Left forelimb (tissue), 1 donor: ENCODE measurements around the gene NDUFA13.

Experiments used
- DNase-seq: peaks from one replicate; pipeline ENCODE4 v3.0.0-alpha.2; 2018; ENCODE audit warnings: low spot score

Gene NDUFA13

GRCh38 chr19:19533841-19534240 is 17.8 kb downstream of the NDUFA13 start:
- DNase-seq = no peak

- DNase-seq = no peak
Observed at GRCh38 chr19:19534556-19535265, 18.7 kb downstream of the NDUFA13 start.

GRCh38 chr19:19535311-19536191 is 19.5 kb downstream of the NDUFA13 start:
- DNase-seq = no peak

- DNase-seq = no peak
Observed at GRCh38 chr19:19537075-19538048, 21.3 kb downstream of the NDUFA13 start.

GRCh38 chr19:19538061-19538784 is 22.2 kb downstream of the NDUFA13 start, which contains the start of gene CILP2:
Gene CILP2, plus strand, starts transcription at chr19:19538265. Its CDS starts 85 bp downstream, at chr19:19538350.
- no peak for DNase-seq

GRCh38 chr19:19538785-19539166 is 22.8 kb downstream of the NDUFA13 start:
- no peak for DNase-seq

GRCh38 chr19:19539698-19540063 is 23.7 kb downstream of the NDUFA13 start:
- no peak for DNase-seq

- DNase-seq = no peak
Observed at GRCh38 chr19:19540064-19540714, 24.2 kb downstream of the NDUFA13 start.

- no peak for DNase-seq
Observed at GRCh38 chr19:19540715-19541515, 24.9 kb downstream of the NDUFA13 start.

GRCh38 chr19:19541616-19542015 is 25.6 kb downstream of the NDUFA13 start:
- no peak for DNase-seq

- DNase-seq = no peak
Observed at GRCh38 chr19:19542507-19542906, 26.5 kb downstream of the NDUFA13 start.

- no peak for DNase-seq
Observed at GRCh38 chr19:19543101-19543500, 27.1 kb downstream of the NDUFA13 start.

- DNase-seq = no peak
Observed at GRCh38 chr19:19543640-19544039, 27.6 kb downstream of the NDUFA13 start.

- no peak for DNase-seq
Observed at GRCh38 chr19:19544257-19544953, 28.4 kb downstream of the NDUFA13 start.

- no peak for DNase-seq
Observed at GRCh38 chr19:19544954-19545591, 29.0 kb downstream of the NDUFA13 start.

- no peak for DNase-seq
Observed at GRCh38 chr19:19545707-19546106, 29.7 kb downstream of the NDUFA13 start.

GRCh38 chr19:19546751-19547162 is 30.7 kb downstream of the NDUFA13 start:
- no peak for DNase-seq

GRCh38 chr19:19547674-19548336 is 31.8 kb downstream of the NDUFA13 start:
- no peak for DNase-seq
